K562 (cell line): ENCODE results near the gene CUTA. TPM values are rescaled to one million over a fixed set of nuclear protein-coding genes. Genes with fewer than 3 reads are reported as not detected.

Source experiments
- ATF1 ChIP-seq, 2 experiments: fragments of 450-650 bp in 1 of 2; IDR thresholded peaks; 2 replicates each; pipeline ENCODE4 v1.6.1; 2016; ENCODE audit warnings: missing compliant biosample characterization in 1 of 2, missing genetic modification characterization in 1 of 2
- CBX2 ChIP-seq: fragments of 200-600 bp; sonication (generic); IDR thresholded peaks from one replicate; pipeline ENCODE4 v1.6.1; 2012; ENCODE audit warnings: mild to moderate bottlenecking, low read length, inconsistent platforms; ENCODE audit not compliant: insufficient read depth, poor library complexity, severe bottlenecking
- CEBPZ ChIP-seq: fragments of 150-350 bp; IDR thresholded peaks from 2 replicates; pipeline ENCODE4 v1.6.1; 2014; ENCODE audit warnings: low read depth, mild to moderate bottlenecking, low read length, borderline replicate concordance
- CREM ChIP-seq: IDR thresholded peaks from 2 replicates; pipeline ENCODE4 v1.6.1; 2014; ENCODE audit warnings: antibody characterized with exemption, low read depth
- HMGXB4 ChIP-seq: sonication (generic); formaldehyde crosslinking; IDR thresholded peaks from 2 replicates; pipeline ENCODE4 v1.8.1; 2023; ENCODE audit warnings: mild to moderate bottlenecking, missing genetic modification reagents
- HNRNPH1 ChIP-seq: fragments of 200-400 bp; formaldehyde crosslinking; optimal IDR thresholded peaks from 2 replicates; pipeline ENCODE3; 2017; ENCODE audit warnings: low read depth, mild to moderate bottlenecking, low read length, moderate library complexity
- ID3 ChIP-seq, 2 experiments: fragments of 250-450 bp in 1 of 2; fragments of 450-650 bp in 1 of 2; sonication (Bioruptor Pico) in 1 of 2; IDR thresholded peaks; 2 replicates each; pipeline versions ENCODE4 v1.6.1 to v1.8.0; 2016 to 2021; ENCODE audit warnings: mild to moderate bottlenecking in 2 of 2, moderate library complexity in 2 of 2, missing compliant biosample characterization in 1 of 2, missing genetic modification characterization in 1 of 2
- JUNB ChIP-seq: fragments of 450-650 bp; formaldehyde crosslinking; conservative IDR thresholded peaks from 2 replicates; pipeline ENCODE4 v1.4.0; 2020; ENCODE audit warnings: mild to moderate bottlenecking
- KAT8 ChIP-seq: fragments of 450-650 bp; IDR thresholded peaks from 2 replicates; pipeline ENCODE4 v1.6.1; 2016; ENCODE audit warnings: low read depth, mild to moderate bottlenecking
- MAX ChIP-seq: sonication (generic); formaldehyde crosslinking; IDR thresholded peaks from 2 replicates; pipeline ENCODE4 v1.9.0; 2022; ENCODE audit warnings: mild to moderate bottlenecking, missing genetic modification reagents
- NR1H2 ChIP-seq: sonication (generic); formaldehyde crosslinking; IDR thresholded peaks from 2 replicates; pipeline ENCODE4 v1.4.0; 2020; ENCODE audit warnings: mild to moderate bottlenecking, missing genetic modification reagents
- POLR2B ChIP-seq: fragments of 450-650 bp; IDR thresholded peaks from 2 replicates; pipeline ENCODE4 v1.6.1; 2018; ENCODE audit warnings: low read depth; ENCODE audit not compliant: partially characterized antibody
- SIX5 ChIP-seq, 2 experiments: IDR thresholded peaks; 2 replicates each; pipeline ENCODE4 v1.6.1; 2011; ENCODE audit warnings: low read length in 2 of 2, borderline replicate concordance in 1 of 2, low read depth in 1 of 2, mild to moderate bottlenecking in 1 of 2, moderate library complexity in 1 of 2; ENCODE audit not compliant: insufficient read depth in 1 of 2
- SMC3 ChIP-seq: conservative IDR thresholded peaks from 2 replicates; pipeline ENCODE4 v1.6.1; 2011; ENCODE audit warnings: low read depth, low read length, improper control_type of control experiment; ENCODE audit not compliant: insufficient read depth
- SOX6 ChIP-seq: fragments of 450-650 bp; IDR thresholded peaks from 2 replicates; pipeline ENCODE4 v1.6.1; 2014; ENCODE audit warnings: mild to moderate bottlenecking
- TAF15 ChIP-seq: fragments of 200-400 bp; formaldehyde crosslinking; IDR thresholded peaks from 2 replicates; pipeline ENCODE4 v1.6.1; 2017; ENCODE audit warnings: mild to moderate bottlenecking, low read depth, low read length, moderate library complexity
- ZFP91 ChIP-seq: sonication (generic); formaldehyde crosslinking; IDR thresholded peaks from 2 replicates; pipeline ENCODE4 v1.8.0; 2022; ENCODE audit warnings: mild to moderate bottlenecking, missing genetic modification reagents
- ZNF212 ChIP-seq: fragments of 450-650 bp; formaldehyde crosslinking; IDR thresholded peaks from 2 replicates; pipeline ENCODE4 v1.4.0; 2020; ENCODE audit warnings: mild to moderate bottlenecking
- ZNF445 ChIP-seq: fragments of 250-450 bp; sonication (Bioruptor Pico); IDR thresholded peaks from 2 replicates; pipeline ENCODE4 v1.4.0; 2020; ENCODE audit warnings: low read depth, mild to moderate bottlenecking, moderate library complexity
- ZNF695 ChIP-seq: fragments of 450-650 bp; formaldehyde crosslinking; IDR thresholded peaks from 2 replicates; pipeline ENCODE4 v1.4.0; 2020; ENCODE audit warnings: mild to moderate bottlenecking, moderate library complexity
- polyA plus RNA-seq, 8 experiments: library from polyadenylated mRNA; depleted of rRNA in 4 of 8; stranded (reverse) in 5 of 8; unstranded in 3 of 8; fragments of >200 nt; fragmentation: Nextera tagmentation in 2 of 8; fragmentation: Illumina TruSeq in 1 of 8; extraction: Ambion mirVana in 2 of 8; extraction: Trizol in 1 of 8; gene quantifications; 2 replicates each; pipeline versions ENCODE4 v1.2.1 to v1.2.3, GENCODE V29; 2011 to 2014; ENCODE audit warnings: inconsistent platforms in 1 of 8, missing spikeins in 1 of 8
- total RNA-seq, 7 experiments: library from RNA; depleted of rRNA in 6 of 7; stranded (reverse); fragments of >200 nt in 6 of 7; fragmentation: Illumina TruSeq in 2 of 7; extraction: Trizol in 2 of 7; gene quantifications; 2 replicates each; pipeline versions ENCODE4 v1.2.1 to v1.2.3, GENCODE V29; 2011 to 2021; ENCODE audit warnings: low replicate concordance in 1 of 7

CUTA gene
- total and polyA plus RNA-seq, 9 of the 15 experiments (the other 6 are each of a cell fraction or from before 2014, with no cell fraction given): 166 to 682 (median 310) TPM

GRCh38 chr6:33391278-33391921, 26.5 kb downstream of the CUTA start, which contains the start of gene KIFC1 (continued):
- TF ChIP-seq TAF15: no peak
- peak; percentile 67 for TF ChIP-seq POLR2B
- TF ChIP-seq KAT8: no peak
- peak; percentile 65; the same call in 1 of the 2 replicates for TF ChIP-seq SOX6
- TF ChIP-seq ZNF212 (CRISPR knock-in tag): no peak
- no peak for TF ChIP-seq ZNF445 (CRISPR knock-in tag)
- peak; percentile 82; the same call in 1 of the 2 replicates for TF ChIP-seq HMGXB4
- TF ChIP-seq CREM: peak; percentile 98
- TF ChIP-seq HNRNPH1: no peak
- no peak for TF ChIP-seq CBX2
- TF ChIP-seq ID3 (CRISPR knock-in tag; IDR thresholded peaks at IDR 0.05): no peak
- no peak for TF ChIP-seq ID3 (tag; IDR thresholded peaks at IDR 0.05)
- TF ChIP-seq ATF1 (CRISPR knock-in tag; IDR thresholded peaks at IDR 0.05): peak; percentile 74; the same call in 1 of the 2 replicates
- TF ChIP-seq ATF1 (tag; IDR thresholded peaks at IDR 0.05): peak; percentile 98
- peak; percentile 96 for TF ChIP-seq MAX (CRISPR knock-in tag)
- no peak for TF ChIP-seq JUNB (CRISPR knock-in tag)
- no peak for TF ChIP-seq CEBPZ
- peak; percentile 92 for TF ChIP-seq SMC3
- TF ChIP-seq SIX5 (IDR thresholded peaks at IDR 0.05; ENCODE audit: borderline replicate concordance in 1 of 2, insufficient read depth in 1 of 2, low read depth in 1 of 2, low read length in 2 of 2): peak in 1 of 2 experiments; percentile 17; a peak in 1 of 4 replicates
- no peak for TF ChIP-seq ZFP91 (CRISPR knock-in tag)
- TF ChIP-seq NR1H2: no peak
- no peak for TF ChIP-seq ZNF695
